IPS DF 4.7 (cell line): ENCODE results near the gene ATG9B.

Experiments used
- DNase-seq: peaks from one replicate; pipeline ENCODE4 v3.0.0-alpha.2; 2013; ENCODE audit warnings: low spot score; ENCODE audit errors: extremely low read depth

ATG9B gene

DNA sequence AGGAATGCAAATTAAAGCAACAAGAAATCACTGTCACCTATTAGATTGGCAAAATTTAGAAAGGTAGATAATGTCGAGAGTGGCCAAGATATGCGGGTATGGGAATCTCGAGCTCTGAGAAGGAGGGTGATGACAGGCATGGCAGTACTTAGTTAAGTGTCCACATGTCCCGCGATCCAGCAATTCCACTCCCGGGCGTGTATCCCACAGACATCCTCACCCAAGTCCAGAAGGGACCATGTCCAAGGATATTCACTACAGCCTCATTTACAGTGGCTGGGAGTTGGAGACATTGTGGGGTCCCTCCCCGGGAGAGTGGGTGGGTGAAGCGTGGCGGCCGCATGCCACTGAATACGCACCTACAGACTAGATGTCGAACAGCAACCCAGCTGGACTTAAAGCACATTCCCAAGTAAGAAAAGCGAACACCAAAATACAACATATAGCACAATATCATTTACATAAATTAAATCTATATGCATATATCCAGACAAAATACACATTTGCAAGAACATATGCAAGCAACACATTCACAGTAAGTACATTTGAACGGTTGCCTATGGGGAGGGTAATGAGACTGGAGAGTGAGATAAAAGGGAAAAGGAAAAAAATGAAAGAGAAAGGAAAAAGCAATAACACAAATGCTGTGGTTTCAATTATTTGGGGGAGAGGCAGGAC, 56.1 kb downstream of the ATG9B start:
- no peak for DNase-seq

DNA sequence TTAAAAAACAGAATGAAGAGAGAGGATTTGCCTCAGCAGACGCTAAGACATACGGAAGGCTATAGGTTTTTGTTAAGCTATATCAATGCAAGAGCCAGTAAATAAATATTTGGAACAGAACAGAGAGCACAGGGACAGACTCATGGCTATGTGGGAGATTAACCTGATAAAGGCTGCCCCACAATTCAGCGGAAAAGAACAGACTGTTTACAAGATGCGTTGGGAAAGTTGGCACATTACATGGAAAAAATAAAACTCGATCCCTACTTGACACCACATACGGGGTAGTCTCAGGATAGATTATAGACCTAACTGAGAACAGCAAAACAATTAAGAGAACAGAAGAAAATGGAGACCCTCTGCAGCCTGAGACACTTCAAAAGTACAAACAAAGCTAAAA, 56.9 kb downstream of the ATG9B start:
- DNase-seq = no peak

DNA sequence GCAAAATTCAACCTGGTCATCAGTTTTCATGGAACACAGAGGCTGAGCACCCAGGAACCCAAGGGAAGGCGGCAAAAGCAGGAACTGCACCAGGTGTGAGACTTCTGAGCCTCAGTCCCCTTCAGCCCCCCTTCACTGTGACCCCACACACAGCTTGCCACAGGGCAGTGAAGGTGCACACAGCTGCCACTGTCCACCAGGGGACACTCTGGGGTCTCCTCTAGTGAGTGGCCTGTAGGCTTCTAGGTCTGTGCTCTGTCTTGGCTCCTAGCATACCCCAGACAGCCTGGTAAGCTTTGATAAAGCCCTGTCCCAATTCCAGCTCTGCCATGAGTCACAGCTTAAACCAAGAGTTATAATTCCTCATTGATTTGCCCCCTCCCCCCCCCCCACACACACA, 58.3 kb downstream of the ATG9B start:
- no peak for DNase-seq

DNA sequence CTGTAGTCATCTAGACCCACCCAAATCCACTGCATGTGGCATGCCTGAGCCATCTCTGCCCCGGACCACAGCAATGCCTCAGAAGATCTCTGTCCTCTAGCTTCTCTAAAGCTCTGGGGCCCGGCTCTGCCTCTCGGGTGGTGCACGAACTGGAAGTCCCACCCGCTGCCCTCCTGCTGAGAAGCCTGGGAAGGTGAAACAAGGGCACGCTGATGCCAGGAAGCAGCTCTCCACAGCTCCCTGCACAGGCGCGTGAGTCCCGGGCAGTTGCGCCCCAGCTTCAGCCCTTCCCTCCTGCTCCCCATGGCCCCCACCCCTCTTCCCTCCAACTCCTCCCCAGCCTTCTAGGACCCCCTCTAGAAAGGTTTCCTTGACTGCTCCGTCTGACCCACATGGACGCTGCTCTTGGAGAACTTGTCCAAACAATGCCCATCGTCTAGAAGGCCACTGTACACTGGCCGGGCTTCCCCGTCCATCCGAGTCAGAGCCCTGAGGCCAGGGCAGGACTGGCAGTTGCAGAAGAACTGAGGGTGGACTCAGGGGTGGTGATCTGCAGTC, 58.9 kb downstream of the ATG9B start:
- DNase-seq = no peak
